HG03439 (cell line): ENCODE data around the gene CAMSAP3.

Experiments used
- ATAC-seq: cut with Tn5 transposase; IDR thresholded peaks from one replicate; pipeline ENCODE4 v1.9.1; 2021; ENCODE audit warnings: mild to moderate bottlenecking, moderate library complexity; ENCODE audit not compliant: unreplicated experiment

The CAMSAP3 gene

GRCh38 chr19:7644550-7644877 is 48.9 kb downstream of the CAMSAP3 start:
- no peak for ATAC-seq

GRCh38 chr19:7645163-7645562 is 49.5 kb downstream of the CAMSAP3 start:
- ATAC-seq, result no peak

GRCh38 chr19:7645656-7646425 is 50.2 kb downstream of the CAMSAP3 start:
- no peak for ATAC-seq

GRCh38 chr19:7646426-7646700 is 50.7 kb downstream of the CAMSAP3 start:
- ATAC-seq, result no peak

- ATAC-seq, result no peak
These were observed 51.5 kb downstream of the CAMSAP3 start for GRCh38 chr19:7647156-7647555.

GRCh38 chr19:7648265-7649014 is 52.8 kb downstream of the CAMSAP3 start:
- ATAC-seq, result no peak

GRCh38 chr19:7650148-7650547 is 54.5 kb downstream of the CAMSAP3 start:
- no peak for ATAC-seq

GRCh38 chr19:7652061-7652641 is 56.5 kb downstream of the CAMSAP3 start:
- no peak for ATAC-seq

GRCh38 chr19:7654401-7654800 is 58.7 kb downstream of the CAMSAP3 start:
- no peak for ATAC-seq

GRCh38 chr19:7655581-7655980 is 59.9 kb downstream of the CAMSAP3 start:
- no peak for ATAC-seq

GRCh38 chr19:7657131-7657751 is 61.6 kb downstream of the CAMSAP3 start:
- no peak for ATAC-seq

- ATAC-seq, result peak; percentile 81
These were observed 62.6 kb downstream of the CAMSAP3 start for GRCh38 chr19:7658219-7658686.

GRCh38 chr19:7661744-7662538 is 66.3 kb downstream of the CAMSAP3 start:
- ATAC-seq, result no peak

GRCh38 chr19:7662657-7663056 is 67.0 kb downstream of the CAMSAP3 start:
- ATAC-seq, result no peak

GRCh38 chr19:7663706-7664105 is 68.0 kb downstream of the CAMSAP3 start:
- no peak for ATAC-seq

GRCh38 chr19:7665076-7665475 is 69.4 kb downstream of the CAMSAP3 start:
- ATAC-seq, result no peak
